T47D (cell line): ENCODE measurements around the gene SLC4A1AP.
A peak's percentile ranks its signal among the peaks of the same experiment; 100 is the strongest.
"Not testable (repeated sequence)": the region's sequence is repeated elsewhere in the genome, so short reads cannot be mapped to it uniquely, and the experiment has no call there.

Experiments used
- DNase-seq, 2 experiments: peaks; one replicate each; pipeline versions ENCODE4 v3.0.0 to v3.0.0-alpha.2; 2011 to 2012; ENCODE audit warnings: low read depth in 1 of 2, low spot score in 1 of 2
- JUND ChIP-seq: IDR thresholded peaks from 2 replicates; pipeline ENCODE4 v1.6.1; 2012; ENCODE audit warnings: low read depth
- in situ Hi-C: cut with HindIII; loops from 2 replicates; pipeline ENCODE4 v1.10.0; 2016; ENCODE audit warnings: low sequenced_read_pairs, low pct_unique_long_range_greater_than_20kb

The SLC4A1AP gene, protein sequence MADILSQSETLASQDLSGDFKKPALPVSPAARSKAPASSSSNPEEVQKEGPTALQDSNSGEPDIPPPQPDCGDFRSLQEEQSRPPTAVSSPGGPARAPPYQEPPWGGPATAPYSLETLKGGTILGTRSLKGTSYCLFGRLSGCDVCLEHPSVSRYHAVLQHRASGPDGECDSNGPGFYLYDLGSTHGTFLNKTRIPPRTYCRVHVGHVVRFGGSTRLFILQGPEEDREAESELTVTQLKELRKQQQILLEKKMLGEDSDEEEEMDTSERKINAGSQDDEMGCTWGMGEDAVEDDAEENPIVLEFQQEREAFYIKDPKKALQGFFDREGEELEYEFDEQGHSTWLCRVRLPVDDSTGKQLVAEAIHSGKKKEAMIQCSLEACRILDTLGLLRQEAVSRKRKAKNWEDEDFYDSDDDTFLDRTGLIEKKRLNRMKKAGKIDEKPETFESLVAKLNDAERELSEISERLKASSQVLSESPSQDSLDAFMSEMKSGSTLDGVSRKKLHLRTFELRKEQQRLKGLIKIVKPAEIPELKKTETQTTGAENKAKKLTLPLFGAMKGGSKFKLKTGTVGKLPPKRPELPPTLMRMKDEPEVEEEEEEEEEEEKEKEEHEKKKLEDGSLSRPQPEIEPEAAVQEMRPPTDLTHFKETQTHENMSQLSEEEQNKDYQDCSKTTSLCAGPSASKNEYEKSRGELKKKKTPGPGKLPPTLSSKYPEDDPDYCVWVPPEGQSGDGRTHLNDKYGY

GRCh38 chr2:27663285-27664153 lies at the start of gene SLC4A1AP, which contains the start of gene SUPT7L:
Gene SLC4A1AP (plus strand): TSS chr2:27663889. CDS start chr2:27663915, 26 bp downstream.
Gene SUPT7L (minus strand): TSS chr2:27663614. CDS start chr2:27662192, 1,422 bp downstream.
- DNase-seq: peak; percentile 37 to 82
- in situ Hi-C loops: no loop called here
- no peak for TF ChIP-seq JUND

- in situ Hi-C loops: no loop called here
- no peak for TF ChIP-seq JUND
- no peak for DNase-seq
These were observed 49.7 kb upstream of the SLC4A1AP start for GRCh38 chr2:27613985-27614384.

DNA sequence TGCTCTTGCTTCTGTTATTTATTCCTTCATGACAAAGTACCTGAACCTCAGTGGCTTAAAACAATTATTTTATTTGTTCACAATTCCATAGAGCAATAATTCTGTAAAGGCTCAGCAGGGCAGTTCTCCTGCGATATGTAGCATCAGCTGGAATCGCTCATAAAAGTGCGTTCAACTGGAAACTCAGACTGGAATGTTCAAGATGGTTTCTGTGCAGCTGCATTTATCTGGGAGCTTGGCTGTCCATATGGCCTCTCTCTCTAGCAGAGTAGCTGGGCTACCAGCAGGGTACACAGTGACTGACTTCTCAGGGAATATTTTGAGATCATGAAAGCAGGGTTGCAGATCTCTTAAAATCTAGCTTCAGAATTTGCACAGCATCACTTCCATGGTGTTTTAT lies 48.4 kb upstream of the SLC4A1AP start:
- no peak for TF ChIP-seq JUND
- in situ Hi-C loops: no loop called here
- no peak for DNase-seq

DNA sequence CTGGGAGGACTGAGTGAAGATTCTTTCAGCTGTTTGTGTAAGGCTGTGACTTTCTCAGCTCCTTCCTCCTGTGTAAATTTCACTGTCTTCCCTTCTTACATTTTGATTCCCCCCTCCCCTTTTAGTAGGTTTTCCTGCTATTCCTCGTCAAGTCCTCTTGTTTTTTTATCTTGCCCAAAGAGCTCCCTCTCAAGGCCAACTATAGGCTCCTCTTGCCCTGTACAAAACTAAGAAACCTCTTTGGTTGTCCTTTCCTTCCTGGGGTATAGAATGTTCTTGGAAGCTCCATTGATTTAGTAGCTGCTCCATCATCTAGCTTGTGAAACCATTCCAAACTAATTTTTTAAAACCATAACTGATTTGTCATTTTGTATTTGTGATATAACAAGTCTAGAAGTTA lies 42.2 kb upstream of the SLC4A1AP start:
- DNase-seq: peak in 1 of 2 experiments; percentile 19
- TF ChIP-seq JUND: no peak
- in situ Hi-C loops: no loop called here

DNA sequence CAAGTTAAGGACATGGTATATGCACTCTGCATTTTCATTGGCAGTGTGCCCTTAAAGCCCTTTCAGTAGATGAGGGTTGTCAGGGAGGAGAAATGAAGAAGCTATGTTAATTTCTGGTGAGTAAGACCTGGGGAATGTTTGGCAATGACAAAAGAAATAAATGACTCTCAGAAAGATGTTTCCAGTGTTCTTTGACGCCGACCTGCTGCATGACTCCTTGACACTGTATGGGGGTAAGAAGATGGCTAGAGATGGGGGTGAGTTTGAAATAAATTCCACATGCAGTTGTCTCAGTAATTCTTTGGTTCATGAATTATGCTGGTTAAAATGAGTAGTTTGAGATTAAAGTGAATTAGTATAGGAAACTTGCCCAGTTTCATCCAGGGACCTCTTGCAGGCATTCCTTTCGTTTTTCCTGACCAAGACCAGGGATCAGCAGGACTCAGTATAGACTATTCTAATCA lies 40.7 kb upstream of the SLC4A1AP start:
- in situ Hi-C loops: no loop called here
- no peak for DNase-seq
- no peak for TF ChIP-seq JUND

DNA sequence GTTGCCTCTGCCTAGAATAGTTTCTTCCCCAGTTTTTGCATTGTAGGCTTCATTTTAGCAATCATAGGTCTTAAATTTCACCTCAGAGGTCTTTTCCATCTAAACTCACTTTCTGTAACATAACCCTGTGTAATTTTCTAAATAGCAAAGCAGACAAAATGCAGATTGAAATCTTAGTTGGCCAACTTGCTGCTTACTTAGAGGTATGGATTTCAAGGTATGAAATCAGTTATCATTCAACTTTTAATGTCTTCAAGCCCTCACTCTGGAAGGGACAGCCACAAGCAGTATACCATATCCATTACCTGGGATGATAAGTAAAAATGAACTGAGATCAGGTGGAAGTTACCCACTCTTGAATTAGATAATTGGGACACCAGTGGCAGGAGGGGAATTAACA lies 38.7 kb upstream of the SLC4A1AP start:
- no peak for TF ChIP-seq JUND
- in situ Hi-C loops: no loop called here

GRCh38 chr2:27626323-27626722 lies 37.4 kb upstream of the SLC4A1AP start:
- peak in 1 of 2 experiments; percentile 42 for DNase-seq
- in situ Hi-C loops: not testable (repeated sequence)

More for the DNA sequence above, 38.7 kb upstream of the SLC4A1AP start:
- DNase-seq: no peak

GRCh38 chr2:27626921-27627320 lies 36.8 kb upstream of the SLC4A1AP start:
- in situ Hi-C loops, DNase-seq: not testable (repeated sequence)

DNA sequence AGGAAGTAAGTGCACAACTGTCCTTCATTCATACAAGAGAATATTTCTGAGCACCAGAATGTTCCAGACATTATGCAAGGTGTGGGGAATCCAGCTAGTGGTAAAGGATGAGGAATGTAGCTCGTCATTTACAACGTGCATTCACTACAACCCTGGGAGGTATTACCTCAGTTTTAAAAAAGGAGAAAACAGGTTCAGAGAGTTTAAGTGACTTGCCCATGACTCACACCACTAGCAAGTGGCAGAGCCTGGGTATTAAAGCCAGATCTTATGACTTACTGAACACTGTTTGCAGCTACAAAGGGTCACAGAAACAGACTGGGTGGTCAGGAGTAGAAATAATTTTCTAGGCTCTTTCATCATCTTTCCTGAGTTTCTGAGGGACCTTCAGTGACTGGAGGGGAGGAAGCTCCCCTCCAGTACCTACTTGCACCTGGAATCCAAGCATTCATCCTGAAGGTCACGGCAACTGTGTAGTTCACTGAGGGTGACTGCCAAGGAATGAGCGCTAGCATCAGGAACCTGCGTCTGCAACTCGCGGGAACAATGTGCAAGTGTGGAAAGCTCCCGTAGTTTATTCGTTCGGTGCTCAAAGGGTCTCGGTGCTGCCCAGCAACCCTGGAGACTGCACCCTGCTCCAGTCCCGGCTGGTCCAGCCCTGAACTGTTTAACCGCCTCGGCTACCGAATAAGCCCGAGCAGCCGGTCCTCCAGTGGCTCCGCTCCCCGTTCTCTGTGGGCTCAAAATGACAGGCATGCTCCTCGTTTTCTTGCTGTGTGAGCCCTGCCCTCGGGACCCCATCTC lies 35.5 kb upstream of the SLC4A1AP start:
- no peak for TF ChIP-seq JUND
- peak in 1 of 2 experiments; percentile 6 for DNase-seq
- in situ Hi-C loops: no loop called here

DNA sequence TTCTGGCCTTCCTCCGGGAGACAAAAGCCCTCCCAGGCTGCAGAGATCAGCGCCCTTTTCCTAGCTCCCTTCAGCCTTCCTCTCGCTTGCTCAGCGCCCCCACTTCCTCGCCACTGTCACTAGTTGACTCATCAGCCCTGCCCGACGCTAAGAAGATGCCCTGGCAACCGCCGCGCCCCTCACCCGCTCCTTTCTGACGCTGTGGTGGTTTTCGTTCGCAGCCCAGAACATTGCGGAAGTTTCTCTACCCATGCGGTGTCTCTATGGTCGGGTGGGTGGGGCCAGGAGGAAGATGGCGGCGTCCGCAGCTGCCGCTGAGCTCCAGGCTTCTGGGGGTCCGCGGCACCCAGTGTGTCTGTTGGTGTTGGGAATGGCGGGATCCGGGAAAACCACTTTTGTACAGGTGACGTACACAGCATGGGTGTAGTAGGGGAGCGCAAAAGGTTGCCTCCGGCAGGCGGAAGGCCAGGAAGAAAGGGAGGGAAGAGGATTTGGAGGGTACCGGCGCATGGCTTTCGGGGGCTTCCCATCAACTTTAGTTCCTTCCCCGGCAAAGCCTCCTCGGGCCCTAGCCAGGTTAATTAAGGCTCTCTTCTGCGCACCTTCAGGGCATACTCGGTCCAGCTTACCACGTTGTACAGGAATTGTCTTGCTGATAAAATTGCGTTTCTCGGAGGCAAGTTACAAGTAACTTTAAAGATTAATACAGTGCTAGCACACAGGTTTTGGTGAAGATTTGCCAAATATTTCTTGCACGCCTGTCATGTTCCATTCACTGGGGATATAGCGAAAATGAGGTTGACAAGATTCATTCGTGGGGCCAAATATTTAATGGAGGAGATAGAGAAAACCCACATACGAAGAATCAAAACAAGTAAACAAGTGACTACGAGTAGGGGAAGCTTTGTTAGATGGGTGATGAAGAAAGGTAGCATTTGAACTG lies 34.7 kb upstream of the SLC4A1AP start, which contains the start of the genes CCDC121 and GPN1:
CCDC121 (minus strand) TSS at position 246 of the 943 bp plus-strand sequence. CDS start 1,213 bp downstream, outside the sequence.
GPN1 (plus strand) TSS at position 284 of the 943 bp plus-strand sequence; CDS start at position 293, 9 bp downstream.
- no peak for TF ChIP-seq JUND
- peak; percentile 50 to 73 for DNase-seq
- in situ Hi-C loops: no loop called here

DNA sequence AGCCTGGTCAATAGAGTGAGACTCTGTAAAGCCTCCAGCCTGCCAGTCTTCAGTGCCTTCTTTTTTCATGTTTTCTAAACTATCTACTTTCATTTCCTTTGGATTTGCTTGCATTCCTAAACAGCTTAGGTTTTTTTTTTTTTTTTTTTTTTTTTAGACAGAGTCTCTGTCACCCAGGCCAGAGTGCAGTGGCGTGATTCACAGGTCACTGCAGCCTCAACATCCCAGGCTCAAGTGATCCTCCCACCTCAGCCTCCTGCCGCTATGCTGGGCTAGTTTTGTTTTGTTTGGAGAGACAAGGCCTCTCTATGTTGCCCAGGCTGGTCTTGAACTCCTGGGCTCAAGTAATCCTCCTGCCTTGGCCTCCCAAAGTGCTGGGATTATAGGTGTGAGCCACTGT lies 33.4 kb upstream of the SLC4A1AP start:
- in situ Hi-C loops, DNase-seq: not testable (repeated sequence)
